ENCODE results near the gene PRPF6.

PRPF6 gene

GRCh38 chr20:64035933-64036345 lies 55.0 kb downstream of the PRPF6 start, which contains the start of gene C20orf204:
C20orf204 (plus strand) TSS chr20:64036182; CDS start chr20:64036324, 142 bp downstream.
- no peak for DNase-seq (ENCODE audit: low read depth)

- DNase-seq (ENCODE audit: low read depth): no peak
These were observed 55.6 kb downstream of the PRPF6 start for GRCh38 chr20:64036346-64037198.

GRCh38 chr20:64037199-64037497 lies 56.2 kb downstream of the PRPF6 start:
- no peak for DNase-seq (ENCODE audit: low read depth)

- no peak for DNase-seq (ENCODE audit: low read depth)
These were observed 56.7 kb downstream of the PRPF6 start for GRCh38 chr20:64037498-64038213.

GRCh38 chr20:64038224-64038564 lies 57.3 kb downstream of the PRPF6 start:
- DNase-seq (ENCODE audit: low read depth): no peak

- peak; percentile 64 for DNase-seq (ENCODE audit: low read depth)
These were observed 57.8 kb downstream of the PRPF6 start for GRCh38 chr20:64038565-64039292.

GRCh38 chr20:64039293-64040160 lies 58.6 kb downstream of the PRPF6 start:
- DNase-seq (ENCODE audit: low read depth): no peak

GRCh38 chr20:64040231-64041039 lies 59.5 kb downstream of the PRPF6 start:
- no peak for DNase-seq (ENCODE audit: low read depth)

GRCh38 chr20:64041040-64041780 lies 60.3 kb downstream of the PRPF6 start:
- no peak for DNase-seq (ENCODE audit: low read depth)

GRCh38 chr20:64041781-64042053 lies 60.8 kb downstream of the PRPF6 start:
- DNase-seq (ENCODE audit: low read depth): no peak

GRCh38 chr20:64042054-64042781 lies 61.3 kb downstream of the PRPF6 start:
- DNase-seq (ENCODE audit: low read depth): no peak

DNA sequence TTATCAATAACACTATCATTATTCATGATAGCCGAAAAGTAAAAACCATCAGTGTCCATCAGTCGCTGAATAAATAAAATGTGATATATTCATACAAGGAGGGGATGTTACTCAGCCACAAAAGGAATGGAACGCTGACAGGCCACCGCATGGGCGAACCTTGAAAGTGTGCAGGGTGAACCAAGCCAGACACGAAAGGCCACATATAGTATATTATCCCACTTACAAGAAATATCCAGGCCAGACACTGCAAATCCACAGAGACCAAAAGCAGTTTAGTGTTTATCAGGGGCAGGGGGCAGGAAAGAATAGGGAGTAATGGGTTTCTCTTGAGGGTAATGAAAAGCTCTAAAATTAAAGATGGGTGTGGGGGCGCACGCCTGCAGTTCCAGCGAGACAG lies 62.8 kb downstream of the PRPF6 start:
- DNase-seq (ENCODE audit: low read depth): no peak

- peak; percentile 71 for DNase-seq (ENCODE audit: low read depth)
These were observed 63.7 kb downstream of the PRPF6 start for GRCh38 chr20:64044484-64045247.

GRCh38 chr20:64045346-64046011 lies 64.5 kb downstream of the PRPF6 start:
- no peak for DNase-seq (ENCODE audit: low read depth)

DNA sequence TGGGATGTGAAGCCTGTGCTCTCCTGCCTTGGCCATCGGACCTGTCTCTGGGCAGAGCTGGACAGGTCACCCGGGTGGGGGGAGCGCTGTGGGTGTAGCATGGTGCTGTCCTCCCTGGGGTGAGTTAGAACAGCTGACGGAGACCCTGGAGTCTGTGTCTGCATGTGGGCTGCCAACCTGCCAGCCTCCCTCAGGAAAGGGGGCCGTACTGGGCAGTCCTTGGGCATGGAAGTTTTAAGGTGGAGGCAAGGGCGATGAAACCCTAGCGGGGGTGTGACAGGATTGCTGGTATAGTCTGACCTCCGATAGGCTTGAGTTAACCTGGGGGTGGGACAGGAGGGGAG lies 66.1 kb downstream of the PRPF6 start:
- DNase-seq (ENCODE audit: low read depth): no peak

GRCh38 chr20:64047968-64048401 lies 67.1 kb downstream of the PRPF6 start:
- no peak for DNase-seq (ENCODE audit: low read depth)

DNA sequence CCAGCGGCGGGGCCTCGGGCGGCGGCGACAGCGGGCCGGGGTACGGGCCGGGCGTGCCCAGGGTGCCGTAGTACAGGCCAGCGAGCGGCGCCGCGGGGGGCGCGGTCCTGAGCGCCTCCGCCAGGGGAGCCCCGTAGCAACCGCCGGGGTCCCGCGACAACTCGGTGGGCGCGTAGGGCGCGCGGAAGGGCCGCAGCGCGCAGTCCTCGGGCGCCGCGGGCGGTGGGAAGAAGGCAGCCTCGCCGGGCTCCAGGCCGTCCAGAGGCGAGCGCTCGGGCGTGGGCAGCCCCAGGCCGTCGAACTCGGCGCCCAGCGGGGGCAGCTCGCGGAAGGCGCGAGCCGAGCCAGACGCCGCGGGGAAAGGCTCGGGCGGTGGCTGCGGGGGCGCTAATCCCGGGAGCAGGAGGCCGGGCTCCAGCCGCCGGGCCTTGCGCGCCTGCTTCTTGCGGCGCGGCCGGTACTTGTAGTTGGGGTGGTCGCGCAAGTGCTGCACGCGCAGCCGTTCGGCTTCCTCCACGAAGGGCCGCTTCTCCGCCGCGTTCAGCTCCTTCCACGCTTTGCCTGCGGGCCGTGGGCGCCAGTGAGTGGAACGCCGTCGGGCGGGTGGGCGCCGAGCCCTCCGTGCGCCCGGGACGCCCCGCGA lies 67.6 kb downstream of the PRPF6 start:
- DNase-seq (ENCODE audit: low read depth): no peak

All from EH (cell line).